Activated CD8-positive, alpha-beta memory T cell treated with anti-CD3 and anti-CD28 coated beads, Interleukin-2, amount 50 U/mL, for 24 hours (primary cell): ENCODE measurements around the gene SCAI.
"Not testable (repeated sequence)": the region's sequence is repeated elsewhere in the genome, so short reads cannot be mapped to it uniquely, and the experiment has no call there.

Experiments used
- DNase-seq: peaks from one replicate; pipeline ENCODE4 v3.0.0-alpha.2; 2020; ENCODE audit errors: extremely low read depth

The SCAI gene

DNA sequence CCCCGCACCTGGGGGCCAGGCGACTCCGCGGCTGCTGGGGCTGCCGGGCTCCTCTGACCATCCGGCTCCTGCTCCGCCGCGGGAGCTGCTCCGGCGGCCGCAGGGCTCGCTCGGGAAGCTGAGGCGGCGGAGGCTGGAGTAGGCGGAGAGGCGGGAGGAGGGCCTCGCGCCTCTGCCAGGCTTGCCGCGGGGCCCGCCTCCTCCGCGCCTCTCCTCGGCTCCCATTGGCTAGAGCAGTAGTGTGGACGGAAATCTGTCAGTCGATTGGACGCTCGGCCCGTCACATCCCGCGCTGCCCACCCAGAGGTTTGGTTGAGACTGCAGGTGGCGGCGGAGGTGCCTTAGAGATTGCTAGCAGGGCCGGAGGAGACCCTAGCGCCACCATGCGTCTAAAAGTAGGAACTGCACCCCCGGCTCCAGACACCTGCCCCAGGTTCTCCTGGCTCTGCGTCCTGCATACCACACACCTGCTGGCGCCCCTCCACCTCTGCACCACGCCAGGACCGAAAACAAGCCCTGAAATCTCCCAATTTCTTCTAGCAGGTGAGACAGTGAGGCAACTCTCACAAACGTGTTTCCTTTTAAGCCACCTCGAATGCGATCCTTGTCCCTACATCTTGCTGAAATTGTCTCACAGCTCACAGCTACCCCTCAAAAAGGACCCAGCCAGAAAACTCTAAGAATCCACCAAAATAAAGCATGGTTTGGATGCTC lies at the start of gene SCAI:
SCAI (minus strand) TSS at position 152 of the 714 bp plus-strand sequence; CDS start at position 61, 91 bp downstream.
- DNase-seq, result peak; percentile 94

DNA sequence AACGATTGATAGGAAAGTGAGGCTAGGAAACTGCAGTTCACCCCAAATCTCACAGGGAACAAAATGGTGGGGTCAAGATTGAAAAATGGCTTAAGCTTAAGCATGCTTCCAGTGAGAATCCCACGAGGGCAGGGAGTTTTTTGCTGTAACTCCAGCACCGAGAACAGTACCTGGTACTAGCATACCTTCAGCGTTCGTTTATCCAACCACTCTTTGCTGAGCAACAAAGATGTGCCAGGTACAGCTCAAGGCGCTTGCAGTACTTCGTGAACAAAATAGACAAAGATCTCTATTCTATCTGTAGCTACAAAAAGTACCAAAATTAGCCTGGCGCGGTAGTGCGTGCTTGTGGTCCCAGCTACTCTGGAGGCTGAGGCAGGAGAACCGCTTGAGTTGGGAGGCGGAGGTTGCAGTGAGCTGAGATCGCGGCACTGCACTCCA lies 47.1 kb upstream of the SCAI start:
- no peak for DNase-seq

DNA sequence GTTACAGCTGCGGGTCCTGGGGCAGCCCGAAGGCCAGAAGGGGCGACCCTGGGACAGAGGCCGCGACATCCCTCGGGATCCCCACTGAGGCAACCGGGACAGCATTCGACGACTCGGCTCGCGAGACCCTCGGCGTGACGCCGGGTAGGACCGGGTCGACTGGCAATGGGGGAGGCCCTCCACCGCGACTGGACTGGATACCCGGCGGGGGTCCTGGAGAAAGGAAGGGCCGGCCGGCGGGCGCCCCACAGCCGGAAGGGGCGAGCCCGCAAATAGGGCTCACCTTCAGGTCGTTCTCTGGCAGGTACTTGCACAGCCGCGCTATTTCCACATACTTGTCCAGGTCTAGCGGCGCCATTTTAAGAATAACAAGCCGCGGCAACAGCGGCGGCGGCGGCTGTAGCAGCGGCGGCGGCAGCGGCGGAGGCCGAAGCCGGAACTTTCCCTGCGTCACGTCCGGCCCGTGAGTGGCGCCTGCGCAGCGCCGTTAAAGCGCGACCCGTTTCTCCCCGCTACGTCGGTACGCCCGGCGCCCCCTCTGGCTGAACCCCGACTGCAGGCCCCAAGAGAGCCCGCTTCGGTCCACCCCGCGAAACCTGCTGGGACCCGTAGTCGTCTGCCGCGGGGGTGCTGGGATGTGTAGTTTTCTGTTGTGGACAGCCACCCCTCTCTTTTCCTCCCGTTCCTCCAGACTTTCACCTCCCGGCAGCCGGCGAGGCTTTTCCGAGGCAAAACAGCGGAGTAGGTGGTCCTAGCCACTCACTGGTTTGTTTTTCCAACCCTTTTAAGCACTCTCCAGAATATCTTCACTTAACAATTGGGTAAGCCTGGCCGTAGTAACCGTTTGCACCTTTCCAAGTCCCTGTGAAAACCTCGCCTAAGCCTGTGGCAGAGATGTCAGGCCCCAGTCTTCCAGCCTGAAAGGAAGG lies 46.3 kb upstream of the SCAI start, which contains the start of gene PPP6C:
PPP6C (minus strand) TSS at position 443 of the 929 bp plus-strand sequence; CDS start at position 358, 85 bp downstream.
- peak; percentile 94 for DNase-seq

DNA sequence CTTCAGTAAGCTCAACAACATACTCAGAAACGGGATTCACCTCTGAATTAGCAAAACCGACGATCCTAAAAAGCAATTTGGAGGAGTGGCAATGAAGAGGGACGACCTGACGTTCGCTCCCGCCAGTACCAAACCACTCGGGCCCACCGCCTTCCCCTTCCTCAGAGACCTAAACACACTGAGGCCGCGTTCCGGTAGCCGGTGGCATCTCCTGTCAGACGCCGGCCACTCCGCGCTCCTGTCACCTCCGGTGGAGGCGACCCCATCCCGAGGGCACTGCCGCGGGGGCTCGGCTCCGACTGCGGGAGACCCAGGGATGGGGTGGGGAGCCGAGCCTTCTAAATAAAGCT lies 45.7 kb upstream of the SCAI start:
- DNase-seq, result no peak

DNA sequence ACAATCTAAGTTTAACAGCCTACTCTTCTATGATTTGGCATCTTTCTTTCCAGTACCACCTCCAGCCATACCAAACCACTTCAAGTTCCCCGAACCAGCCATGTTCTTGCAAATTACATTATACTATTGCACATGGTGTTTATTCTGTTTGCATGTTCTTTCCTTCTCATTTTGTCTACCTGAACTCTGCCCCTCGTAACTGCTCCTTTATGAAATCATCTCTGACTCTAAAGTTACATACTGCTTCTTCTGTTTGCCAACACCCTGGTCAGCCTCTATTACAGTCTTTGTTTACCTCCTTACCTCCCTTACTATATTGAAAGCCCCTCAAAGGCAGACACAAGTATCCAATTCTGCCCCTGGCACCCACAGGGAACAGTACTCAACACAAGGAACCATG lies 40.2 kb upstream of the SCAI start:
- DNase-seq, result no peak

DNA sequence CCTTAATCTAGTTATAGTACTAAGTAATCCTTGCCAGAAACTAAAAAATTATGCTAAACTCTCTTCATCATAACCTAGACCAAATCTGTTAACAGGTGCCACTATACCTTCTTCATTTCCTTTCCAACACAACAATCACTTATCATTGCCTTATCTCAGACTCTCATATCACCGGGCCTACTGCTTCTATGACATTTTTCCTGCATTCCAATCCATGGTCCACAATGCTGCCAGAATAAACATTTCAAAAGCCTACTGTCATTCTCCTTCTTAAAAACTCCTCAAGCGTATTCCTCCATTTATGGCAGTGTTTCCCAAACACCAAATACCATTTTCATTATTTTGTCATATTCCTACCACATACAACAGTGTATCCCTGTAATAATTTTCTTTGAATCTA lies 39.7 kb upstream of the SCAI start:
- DNase-seq, result no peak

DNA sequence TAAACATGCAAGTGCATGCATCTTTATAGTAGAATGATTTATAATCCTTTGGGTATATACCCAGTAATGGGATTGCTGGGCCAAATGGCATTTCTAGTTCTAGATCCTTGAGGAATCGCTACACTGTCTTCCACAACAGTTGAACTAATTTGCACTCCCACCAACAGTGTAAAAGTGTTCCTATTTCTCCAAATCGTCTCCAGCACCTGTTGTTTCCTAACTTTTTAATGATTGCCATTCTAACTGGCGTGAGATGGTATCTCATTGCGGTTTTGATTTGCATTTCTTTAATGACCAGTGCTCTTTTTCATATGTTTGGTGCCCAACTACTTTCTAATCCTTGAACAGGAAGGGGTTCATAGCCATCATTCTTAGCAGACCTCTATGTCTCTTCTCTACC lies 38.4 kb upstream of the SCAI start:
- DNase-seq, result not testable (repeated sequence)

DNA sequence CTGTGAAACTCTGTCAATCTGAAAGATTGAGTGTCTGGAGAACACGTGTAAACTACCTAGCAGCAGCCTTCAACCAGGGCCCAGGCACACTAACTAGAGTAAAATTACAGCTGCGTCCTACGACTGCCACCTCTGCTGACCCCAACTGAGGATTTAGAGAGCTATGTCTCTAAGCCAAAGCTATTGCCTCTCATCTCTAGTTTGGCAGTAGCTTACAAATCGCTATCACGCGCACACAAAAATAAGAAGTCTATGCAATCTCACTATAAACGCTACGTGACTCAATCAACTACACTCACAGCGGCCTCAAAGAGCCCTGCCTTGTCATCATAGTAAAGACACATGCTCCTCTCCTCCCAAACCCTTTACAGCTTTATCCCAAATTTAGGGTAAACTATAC lies 37.5 kb upstream of the SCAI start:
- DNase-seq, result no peak

DNA sequence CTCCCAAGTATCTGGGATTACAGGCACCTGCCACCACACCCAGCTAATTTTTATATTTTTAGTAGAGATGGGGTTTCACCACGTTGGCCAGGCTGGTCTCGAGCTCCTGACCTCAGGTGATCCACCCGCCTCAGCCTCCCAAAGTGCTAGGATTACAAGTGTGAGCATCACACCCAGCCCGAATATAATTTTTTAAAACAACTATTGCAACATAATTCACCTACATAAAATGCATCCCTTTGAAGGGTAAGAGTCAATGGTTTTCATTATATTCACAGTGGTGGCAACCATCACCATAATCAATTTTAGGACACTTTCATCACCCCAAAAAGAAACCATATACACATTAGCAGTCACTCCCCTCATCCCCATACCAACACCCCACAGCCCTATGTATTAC lies 36.4 kb upstream of the SCAI start:
- DNase-seq, result not testable (repeated sequence)

DNA sequence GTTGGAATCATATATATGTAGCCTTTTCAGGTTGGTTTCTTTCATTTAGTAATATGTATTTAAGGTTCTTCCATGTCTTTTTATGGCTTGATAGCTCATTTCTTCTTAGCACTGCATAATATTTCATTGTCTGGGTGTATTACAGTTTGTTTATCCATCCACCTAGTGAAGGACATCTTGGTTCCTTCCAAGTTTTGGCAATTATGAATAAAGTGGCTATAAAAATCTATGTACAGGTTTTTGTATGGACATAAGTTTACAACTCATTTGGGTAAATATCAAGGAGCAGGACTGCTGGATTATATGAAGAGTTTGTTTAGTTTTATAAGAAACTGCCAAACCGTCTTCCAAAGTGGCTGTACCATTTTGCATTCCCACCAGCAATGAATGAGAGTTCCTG lies 34.6 kb upstream of the SCAI start:
- DNase-seq, result no peak

DNA sequence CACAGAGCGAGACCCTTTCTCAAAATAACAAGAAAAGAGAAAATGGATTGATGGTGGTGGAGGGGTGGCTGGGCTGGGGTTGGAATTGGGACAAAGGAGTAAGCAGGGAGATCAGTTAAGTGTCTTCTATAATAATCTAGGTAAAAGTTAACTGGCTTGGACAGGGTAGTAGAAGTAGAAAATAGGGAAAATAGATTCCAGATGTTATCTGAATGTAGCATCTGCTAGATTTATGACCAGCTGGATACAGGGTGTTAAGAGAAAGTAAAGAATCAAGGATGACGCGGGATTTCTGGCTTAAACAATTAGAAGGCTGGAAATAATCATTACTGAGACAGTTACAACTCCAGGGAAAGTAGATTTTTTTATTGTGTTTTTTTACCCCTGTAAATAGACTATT lies 33.3 kb upstream of the SCAI start:
- no peak for DNase-seq

DNA sequence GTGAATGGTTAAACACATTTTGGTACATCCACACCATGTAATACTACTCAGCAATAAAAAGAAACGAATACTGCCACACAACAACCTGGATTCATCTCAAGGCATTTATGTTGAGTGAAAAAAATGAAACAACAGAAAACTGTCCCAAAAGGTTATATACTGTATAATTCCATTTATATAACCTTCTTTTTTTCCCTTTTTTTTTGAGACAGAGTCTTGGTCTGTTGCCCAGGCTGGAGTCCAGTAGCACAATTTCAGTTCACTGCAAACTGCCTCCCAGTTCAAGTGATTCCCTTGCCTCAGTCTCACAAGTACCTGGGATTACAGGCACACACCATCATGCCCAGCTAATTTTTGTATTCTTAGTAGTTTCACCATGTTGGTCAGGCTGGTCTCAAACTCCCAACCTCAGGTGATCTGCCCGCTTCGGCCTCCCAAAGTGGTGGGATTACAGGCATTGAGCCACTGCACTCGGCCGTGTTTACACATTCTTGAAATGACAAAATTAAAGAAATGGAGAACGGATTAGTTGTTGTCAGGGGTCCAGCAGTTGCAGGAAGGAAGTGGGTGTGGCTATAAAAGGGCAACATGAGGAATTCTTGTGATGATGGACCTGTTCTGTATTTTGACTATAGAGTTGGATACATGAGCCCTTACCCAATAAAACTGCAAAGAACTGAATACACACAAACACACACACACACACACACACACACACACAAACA lies 28.9 kb upstream of the SCAI start:
- DNase-seq, result no peak

DNA sequence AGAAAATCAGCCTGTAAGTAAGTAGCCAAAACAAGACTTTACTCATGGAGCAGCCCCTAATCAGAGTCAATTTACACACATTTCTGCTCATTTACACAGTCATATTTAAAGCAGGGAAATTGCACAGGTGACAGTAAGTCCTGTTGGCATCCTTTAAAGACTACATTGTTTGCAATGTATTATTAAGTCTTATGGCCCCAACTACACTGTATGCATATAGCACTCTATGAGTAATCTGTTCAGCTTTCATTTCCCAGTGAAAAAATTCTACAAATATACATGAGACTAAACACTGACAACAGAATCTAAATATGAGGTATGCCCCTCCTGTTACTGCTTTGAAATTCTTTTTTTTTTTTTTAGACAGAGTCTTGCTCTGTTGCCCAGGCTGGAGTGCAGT lies 26.6 kb upstream of the SCAI start:
- no peak for DNase-seq

DNA sequence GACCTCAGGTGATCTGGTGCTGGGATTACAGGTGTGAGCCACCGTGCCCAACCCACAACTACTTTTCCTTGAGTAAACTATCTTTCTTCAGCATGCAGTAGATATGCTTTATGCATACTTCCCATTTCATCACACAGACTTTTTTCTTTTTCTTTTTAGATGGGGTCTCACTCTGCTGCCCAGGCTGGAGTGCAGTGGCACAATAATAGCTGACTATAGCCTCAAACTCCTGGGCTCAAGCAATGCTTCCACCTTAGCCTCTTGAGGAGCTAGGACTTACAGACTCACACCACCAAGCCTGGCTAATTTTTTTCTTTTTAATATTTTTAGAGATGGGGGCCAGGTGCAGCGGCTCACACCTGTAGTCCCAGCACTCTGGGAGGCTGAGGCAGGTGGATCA lies 23.4 kb upstream of the SCAI start:
- no peak for DNase-seq

DNA sequence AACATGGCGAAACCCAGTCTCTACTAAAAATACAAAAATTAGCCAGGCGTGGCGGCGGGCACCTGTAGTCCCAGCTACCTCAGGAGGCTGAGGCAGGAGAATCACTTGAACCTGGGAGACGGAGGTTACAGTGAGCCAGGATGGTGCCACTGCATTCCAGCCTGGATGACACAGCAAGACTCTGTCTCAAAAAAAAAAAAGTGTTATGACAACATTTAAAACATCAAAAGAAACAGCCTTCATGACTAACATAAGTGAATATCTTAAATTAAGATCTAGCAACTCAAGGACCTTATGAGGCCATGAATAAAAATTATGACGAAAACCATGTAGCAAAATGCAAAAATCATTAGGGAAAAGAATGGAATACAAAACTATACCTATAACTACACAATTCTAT lies 19.6 kb upstream of the SCAI start:
- not testable (repeated sequence) for DNase-seq

DNA sequence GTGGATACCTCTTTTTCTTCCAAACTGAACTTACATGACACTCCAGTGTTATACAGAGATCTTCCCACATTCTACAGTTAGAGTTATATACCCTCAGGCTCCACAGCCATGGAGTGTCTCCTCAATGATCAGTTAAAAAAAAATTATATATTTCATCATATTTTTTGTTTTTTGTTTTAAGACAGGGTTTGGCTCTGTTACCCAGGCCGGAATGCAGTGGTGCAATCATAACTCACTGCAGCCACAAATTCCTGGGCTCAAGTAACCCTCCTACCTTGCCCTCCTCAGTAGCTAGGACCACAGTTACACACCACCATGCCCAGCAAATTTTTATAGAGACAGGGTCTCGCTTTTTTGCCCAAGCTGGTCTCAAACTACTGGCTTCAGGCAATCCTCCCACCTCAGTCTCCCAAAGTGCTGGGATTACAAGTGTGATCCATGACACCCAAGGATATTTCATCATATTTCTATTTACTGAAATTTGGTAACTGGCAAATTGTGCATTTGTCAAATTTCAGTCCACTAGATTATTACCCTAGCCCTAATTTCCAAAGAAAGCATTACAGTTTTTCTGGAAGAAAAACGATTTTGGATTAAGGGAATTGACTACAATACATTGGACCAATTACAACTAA lies 18.1 kb upstream of the SCAI start:
- no peak for DNase-seq

DNA sequence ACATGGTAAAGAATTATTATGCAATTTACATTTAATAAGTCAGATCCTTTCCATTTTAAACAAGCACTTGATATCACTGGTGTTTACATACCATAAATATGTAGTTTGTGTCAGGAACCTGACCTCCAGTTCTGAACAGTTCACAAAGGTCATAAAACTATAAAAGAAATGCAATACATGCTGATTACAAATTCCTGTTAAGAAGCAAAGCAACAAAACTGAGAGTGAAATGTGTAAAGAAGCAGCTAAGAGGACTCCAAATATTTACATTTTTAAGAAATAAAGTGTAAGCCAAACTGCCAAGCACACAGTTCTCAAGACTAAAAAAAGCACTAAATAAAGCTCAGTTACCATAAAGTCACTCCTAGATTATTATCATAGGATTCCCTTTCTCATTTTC lies 17.4 kb upstream of the SCAI start:
- no peak for DNase-seq

DNA sequence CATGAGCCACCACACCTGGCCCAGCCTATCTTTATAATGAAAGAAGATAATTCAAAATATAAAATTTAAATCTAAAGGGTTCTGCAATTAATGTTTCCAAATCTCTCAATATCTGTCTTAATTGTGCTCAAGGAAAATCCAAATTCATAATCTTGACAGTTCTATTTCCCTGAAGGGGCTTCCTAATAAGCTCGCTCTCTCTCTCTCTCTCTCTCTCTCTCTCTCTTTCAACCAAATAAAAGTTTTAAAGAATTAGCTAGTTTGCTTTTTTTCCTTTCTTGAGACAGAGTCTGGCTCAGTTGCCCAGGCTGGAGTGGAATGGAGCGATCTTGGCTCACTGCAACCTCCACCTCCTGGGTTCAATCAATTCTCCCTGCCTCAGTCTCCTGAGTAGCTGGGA lies 13.2 kb upstream of the SCAI start:
- no peak for DNase-seq

DNA sequence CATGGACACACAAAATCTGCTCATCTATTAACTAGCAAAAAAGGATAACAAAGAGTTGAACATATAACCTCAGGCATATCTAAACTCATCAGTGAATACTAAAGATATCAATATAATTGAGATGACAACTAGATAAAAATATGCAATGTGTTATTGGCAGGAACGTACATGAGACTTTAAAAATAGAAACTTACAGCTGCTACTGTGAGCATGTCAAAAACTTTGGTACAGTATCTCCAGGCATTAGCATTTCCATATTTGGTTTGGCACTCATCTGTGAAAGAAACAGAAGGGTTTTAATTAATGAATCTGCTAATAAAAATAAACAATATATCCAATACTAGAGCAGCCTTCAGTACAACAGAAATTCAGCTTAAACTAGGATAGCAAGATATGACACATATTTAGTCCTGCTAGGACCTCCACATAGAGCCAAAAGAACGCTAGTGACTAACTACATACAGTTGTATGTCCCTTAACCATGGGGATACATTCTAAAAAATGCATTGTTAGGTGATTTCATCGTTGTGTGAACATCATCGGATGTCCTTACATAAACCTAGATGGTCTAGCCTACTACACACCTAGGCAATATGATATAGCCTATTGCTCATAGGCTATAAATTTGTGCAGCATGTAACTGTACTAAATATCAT lies 10.5 kb upstream of the SCAI start:
- no peak for DNase-seq

DNA sequence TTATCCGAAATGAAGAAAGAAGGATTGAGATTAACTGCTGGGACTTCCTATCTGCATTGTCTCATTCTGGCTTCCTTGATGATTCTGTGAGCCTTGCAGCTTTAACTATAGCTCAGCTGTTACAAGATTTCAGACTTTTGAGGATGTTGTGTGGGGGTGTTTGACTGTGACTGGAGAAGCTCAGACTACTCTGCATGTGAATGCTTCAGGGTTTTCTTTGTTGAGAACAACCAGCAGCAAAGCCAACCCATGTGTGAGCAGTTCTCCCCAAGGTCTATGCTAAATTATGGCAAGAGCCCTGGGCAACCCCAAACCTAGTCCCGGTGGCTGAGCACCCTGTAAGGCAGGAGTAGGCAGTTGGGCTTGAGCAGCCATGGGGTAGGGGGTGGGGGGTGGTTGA lies 8.4 kb upstream of the SCAI start:
- DNase-seq, result no peak
